Stimulated activated CD4-positive, alpha-beta T cell treated with anti-CD3 and anti-CD28 coated beads, Interleukin-15, amount 100 ng/mL, for 1 hour (primary cell): ENCODE measurements around the gene IL18BP.
A peak's percentile ranks its signal among the peaks of the same experiment; 100 is the strongest.

ENCODE experiments used
- DNase-seq, 2 donors: peaks; one replicate each; pipeline ENCODE4 v3.0.0-alpha.2; 2020; ENCODE audit warnings: low read depth in 1 of 2, low spot score in 1 of 2

The IL18BP gene

DNA sequence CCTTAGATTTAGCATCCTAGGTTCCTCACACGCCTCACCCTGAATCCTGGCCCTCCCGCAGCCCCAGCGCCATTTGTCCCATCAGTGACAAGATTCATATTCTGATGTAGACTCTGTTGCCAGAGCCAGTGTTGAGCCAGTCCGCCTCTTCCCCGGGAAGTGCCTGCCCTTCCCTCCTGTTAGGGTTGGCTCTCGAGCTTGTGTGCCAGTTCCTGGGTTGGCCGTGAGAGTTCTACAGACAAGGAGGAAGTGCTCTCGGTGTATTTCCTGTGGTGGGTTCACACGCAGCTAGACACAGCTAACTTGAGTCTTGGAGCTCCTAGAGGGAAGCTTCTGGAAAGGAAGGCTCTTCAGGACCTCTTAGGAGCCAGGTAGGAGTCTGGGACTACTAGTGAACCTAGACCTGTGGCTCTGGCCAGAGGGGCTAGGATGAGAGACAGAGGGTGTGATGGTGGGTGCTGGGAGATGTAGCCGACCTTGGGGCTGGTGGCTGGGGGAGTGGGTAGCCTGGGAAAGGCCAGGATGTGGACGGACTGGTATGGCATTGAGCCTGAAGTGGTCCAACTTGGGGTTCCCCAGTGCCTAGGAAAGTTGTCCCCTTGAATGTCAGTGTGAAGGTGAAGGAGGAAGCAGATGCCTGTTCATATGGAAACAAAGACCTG is at the start of gene IL18BP:
TSS of gene IL18BP (plus strand) at position 261 of the 662 bp plus-strand sequence. CDS start 1,076 bp downstream, outside the sequence.
- no peak for DNase-seq

DNA sequence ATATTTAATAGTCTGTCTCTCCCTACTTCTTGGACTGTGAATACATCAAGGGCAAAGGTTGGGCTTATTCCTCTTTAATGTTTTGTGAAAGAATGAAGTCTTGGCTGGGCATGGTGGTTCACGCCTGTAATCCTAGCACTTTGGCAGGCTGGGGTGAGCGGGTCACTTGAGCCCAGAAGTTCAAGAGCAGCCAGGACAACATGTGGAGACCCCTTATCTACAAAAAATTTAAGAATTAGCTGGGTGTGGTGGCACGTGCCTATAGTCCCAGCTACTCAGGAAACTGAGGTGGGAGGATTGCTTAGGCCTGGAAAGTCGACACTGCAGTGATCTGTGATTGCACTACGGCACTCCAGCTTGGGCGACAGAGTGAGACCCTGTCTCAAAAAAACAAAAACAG is 49.7 kb upstream of the IL18BP start:
- no peak for DNase-seq

DNA sequence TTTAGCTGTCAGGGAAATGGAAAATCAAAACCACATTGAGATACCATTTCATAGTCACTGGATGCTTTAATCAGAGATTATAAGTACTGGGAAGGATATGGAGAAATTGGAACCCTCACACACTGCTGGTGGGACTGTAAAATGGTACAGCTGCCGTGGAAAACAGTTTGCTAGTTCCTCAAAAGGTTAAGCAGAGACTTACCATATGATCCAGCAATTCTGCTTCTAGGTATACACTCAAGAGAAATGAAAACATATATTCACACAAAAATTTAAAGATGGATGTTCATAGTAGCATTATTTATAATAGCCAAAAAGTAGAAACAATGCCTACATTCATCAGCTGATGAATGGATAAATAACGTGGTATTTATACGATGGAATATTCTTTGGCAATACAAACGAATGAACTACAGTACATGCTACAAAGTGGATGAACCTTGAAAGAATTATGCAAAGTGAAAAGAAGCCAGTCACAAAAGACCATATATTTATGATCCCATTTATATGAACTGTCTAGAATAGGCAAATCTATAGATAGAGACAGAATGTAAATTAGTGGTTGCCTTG is 46.9 kb upstream of the IL18BP start:
- DNase-seq, result no peak

DNA sequence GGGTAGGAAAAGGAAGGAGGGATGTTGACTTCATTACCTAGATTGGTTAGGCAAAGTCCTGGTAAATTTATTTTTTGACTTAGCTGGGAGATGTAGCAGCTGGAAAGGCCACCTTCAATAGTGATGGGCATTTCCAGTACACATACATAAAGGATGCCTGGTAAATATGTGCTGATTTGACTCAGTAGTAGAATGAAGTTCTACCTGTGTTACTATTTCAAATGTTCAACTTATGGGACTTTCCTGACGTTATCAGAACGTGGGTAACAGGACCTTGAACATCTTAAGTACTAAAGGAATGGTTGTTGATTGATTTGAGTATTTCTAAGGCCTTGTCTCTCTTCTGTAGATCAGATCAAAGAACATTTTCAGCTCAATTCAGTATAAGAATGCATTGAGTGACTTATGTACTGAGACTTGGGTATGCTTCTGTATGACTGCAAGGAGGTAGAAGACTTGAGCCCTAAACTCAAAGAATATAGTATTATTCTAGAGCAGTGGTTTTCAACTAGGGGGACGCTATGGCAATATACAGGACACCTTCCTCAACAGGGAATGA is 42.7 kb upstream of the IL18BP start:
- no peak for DNase-seq

GRCh38 chr11:71962428-71963038 is 36.2 kb upstream of the IL18BP start:
- no peak for DNase-seq

- DNase-seq, result no peak
These were observed 35.2 kb upstream of the IL18BP start for GRCh38 chr11:71963468-71963867.

DNA sequence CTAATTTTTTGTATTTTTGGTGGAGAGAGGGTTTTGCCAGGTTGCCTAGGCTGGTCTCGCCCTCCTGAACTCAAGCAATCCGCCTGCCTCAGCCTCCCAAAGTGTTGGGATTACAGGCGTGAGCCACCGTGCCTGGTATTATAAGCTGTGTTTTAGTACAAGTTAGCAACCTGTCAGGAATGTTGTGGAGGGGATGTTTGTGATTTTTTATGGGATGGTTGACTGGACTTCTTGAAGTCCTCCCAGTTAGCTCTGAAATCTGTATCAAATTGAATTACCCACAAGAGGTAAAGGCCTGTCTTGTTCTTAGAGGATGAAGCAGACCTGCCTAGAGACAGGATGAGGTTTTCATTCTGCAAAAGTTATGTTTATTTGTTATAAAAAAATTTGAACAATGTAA is 34.1 kb upstream of the IL18BP start:
- no peak for DNase-seq

- DNase-seq, result no peak
These were observed 27.0 kb upstream of the IL18BP start for GRCh38 chr11:71971680-71972079.

- no peak for DNase-seq
These were observed 22.2 kb upstream of the IL18BP start for GRCh38 chr11:71976551-71976950.

DNA sequence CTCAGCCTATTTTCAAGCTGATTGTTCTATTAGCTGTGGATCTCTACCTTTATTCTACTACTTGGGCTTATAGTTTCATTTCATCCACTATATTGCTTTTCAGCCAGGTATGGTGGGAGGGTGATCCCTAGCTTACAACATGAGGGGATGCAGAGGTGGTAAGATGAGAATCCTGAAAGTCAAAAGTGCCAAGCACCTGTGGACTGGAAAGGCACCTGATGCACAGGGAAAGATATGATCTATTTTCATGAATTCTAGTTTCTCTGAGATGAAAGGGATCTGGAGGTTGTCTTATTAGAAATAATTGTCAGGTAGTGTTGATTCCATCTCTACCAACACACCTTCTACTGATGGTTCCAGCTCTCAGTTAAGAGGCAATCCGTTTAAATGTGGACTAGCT is 21.6 kb upstream of the IL18BP start:
- DNase-seq, result no peak

DNA sequence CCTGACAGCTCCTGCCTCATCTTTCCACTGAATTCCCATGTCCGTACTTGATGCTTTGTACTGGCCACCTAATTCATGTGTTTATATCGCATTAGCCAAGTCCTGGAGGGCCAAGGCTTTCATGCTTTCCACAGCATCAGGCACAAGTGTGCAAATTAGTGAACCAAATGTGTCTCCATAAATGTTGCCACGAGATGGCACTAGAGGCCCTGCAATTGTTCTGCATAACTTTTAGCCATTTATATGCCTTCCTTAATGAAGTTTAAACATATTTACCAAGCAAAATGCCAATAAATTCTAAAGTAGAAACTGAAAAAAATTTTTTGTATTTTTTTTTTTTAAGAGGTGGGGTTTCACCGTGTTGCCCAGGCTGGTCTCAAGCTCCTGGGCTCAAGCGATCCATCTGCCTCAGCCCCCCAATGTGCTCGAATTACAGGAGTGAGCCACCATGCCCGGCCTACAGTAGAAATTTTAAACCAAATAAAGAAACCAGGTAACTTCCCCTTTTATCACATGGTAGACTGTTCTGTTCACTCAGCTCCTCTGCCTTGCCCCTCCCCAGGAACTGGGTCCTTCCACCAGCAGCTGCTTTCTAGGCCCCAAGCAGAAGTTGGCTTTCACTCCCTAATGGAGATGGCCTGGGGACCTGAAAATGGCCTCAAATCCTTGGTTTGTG is 20.8 kb upstream of the IL18BP start:
- peak in 1 of 2 donors; percentile 7 for DNase-seq

- no peak for DNase-seq
These were observed 19.6 kb upstream of the IL18BP start for GRCh38 chr11:71979094-71979493.

DNA sequence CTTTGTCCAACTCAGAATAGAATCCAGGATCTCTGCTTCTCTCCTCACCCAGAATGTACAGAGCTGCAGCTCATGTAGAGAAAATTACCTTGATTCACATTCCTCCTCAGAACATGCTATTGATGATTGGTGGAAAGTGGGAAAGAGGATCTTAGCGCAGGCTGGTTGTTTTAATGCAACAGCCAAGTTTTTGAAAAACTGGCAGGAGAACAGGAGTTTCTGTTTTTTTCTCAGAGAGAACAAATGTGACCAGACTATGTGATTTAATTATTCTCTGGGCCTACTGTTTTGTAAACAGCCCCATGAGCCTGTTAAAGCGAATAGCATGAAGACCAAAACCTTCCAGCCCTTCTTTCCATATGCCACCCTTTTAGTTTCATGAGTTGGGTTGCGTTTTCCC is 19.1 kb upstream of the IL18BP start:
- no peak for DNase-seq

DNA sequence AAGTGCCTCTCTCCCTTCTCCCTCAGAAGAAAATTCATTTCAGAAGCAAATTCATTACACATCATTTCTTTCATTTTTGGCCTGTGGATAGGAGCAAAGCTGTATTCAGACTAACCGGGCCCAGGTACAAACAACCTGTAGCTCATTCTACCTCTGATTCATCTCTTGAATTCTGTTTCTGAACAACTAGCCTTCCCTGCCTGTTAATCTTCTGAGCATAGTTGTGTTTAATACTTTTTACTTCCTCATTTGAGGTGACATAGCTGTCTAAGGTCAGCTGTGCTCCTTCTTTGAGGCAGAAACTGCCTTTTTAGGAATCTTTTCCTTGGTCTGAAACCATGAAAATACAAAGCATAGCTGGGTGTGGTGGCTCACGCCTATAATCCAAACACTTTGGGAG is 12.6 kb upstream of the IL18BP start:
- DNase-seq, result no peak

DNA sequence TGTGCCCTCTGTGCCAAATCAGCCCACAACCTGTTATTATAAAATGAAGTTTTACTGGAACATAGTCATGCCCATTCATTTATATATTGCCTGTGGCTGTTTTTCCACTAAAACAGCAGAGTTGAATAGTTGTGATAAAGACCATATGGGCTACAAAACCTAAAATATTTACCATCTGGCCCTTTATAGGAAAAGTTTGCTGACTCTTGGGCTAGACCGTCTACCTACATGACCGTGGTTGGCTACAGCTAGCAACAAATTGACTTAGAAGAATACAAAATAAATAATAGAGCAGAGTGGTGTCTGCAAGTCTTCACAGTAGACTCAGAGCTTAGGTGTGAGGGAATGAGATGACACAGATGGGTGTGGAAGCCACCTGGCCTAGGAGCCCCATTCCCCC is 11.2 kb upstream of the IL18BP start:
- no peak for DNase-seq

DNA sequence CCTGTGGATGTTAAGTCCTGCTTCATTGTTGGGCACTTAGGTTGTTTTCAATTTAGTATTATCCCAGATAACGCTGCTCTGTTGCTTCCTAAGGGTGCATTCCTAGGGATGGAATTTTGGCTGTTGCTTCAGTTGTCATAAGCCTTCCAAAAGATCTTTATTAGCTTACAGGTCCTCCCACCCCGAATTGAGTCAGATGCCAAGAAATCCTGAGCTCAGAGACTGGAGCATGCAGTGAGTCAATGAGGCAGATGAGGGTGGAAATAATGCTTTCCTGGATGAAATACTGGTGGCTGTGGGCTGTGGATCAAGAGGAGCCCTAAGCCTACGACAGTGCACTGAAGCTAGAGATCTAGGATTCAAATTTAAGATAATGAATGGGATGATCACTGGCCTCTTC is 10.7 kb upstream of the IL18BP start:
- DNase-seq, result no peak

GRCh38 chr11:71990701-71991100 is 8.0 kb upstream of the IL18BP start:
- DNase-seq, result no peak

DNA sequence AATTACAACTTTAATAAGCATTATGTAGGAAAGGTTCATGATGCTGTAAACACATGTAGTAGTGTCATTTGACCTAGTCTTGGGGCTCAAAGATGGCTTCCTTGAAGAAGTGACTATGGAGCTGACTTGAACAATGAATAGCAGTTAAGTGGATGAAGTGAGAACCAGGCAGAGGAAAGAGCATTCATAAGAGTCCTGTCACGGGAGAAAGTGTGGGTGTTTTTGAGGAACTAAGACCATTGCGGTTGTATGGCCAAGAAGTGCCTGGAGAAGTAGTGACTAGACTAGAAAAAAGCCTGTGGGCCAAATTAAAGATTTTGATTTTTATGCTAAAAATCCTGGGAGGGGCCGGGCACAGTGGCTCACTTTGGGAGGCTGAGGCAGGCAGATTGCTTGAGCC is 7.2 kb upstream of the IL18BP start:
- DNase-seq, result no peak

GRCh38 chr11:71992136-71992730 is 6.5 kb upstream of the IL18BP start:
- DNase-seq, result no peak

DNA sequence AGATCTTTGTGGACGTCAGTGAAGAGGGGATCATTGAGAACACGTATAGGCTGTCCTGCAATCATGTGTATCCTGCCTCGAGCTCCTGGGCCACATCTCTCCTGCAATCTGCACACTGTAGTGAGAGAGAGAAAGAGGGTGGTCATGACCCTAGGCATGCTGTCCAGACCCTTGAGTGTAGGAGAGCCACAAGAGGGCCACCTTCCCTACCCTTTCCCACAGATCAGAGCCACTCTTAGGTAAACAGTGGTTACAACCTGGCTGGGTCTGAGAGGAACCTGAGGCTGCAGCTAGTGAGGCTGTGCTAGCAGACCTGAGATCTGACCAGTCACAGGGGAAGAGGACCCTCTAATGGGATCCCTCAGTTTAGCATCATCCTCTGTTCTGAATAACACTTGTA is 3.9 kb upstream of the IL18BP start:
- no peak for DNase-seq

DNA sequence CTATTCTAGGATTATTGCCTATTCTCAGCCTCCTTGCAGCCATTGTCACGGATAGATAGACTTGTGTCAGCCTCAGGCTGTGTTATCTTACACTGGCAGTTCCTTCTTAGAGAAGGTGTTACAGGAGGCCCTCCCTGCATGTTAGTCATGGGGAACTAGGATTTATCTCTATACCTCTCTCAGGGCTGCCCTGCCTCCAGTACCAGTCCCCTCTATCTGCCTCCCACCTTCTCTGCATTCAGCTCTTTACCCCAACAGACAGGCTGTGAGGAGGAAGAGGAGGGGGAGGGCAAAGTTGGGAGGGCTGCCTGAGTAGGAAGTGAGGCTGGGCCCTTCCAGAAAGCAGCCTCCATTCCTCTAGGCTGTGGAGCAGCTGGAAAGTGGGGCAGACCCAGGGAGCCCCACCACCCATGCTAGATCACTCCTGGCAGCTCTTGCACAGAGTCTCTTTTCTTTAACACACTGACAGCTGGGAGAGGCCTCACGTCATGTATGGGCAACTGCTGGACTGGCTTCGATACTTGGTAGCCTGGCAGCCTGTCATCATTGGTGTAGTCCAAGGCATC is 2.9 kb upstream of the IL18BP start:
- DNase-seq, result no peak
